Activated gamma-delta T cell treated with anti-CD3 and anti-CD28 coated beads, Interleukin-2, amount 50 U/mL, for 16 hours (primary cell): ENCODE measurements around the gene PPIP5K2.
"Not testable (repeated sequence)": the region's sequence is repeated elsewhere in the genome, so short reads cannot be mapped to it uniquely, and the experiment has no call there.

Experiments used
- DNase-seq: peaks from one replicate; pipeline ENCODE4 v3.0.0-alpha.2; 2020; ENCODE audit warnings: low read depth

Gene PPIP5K2

DNA sequence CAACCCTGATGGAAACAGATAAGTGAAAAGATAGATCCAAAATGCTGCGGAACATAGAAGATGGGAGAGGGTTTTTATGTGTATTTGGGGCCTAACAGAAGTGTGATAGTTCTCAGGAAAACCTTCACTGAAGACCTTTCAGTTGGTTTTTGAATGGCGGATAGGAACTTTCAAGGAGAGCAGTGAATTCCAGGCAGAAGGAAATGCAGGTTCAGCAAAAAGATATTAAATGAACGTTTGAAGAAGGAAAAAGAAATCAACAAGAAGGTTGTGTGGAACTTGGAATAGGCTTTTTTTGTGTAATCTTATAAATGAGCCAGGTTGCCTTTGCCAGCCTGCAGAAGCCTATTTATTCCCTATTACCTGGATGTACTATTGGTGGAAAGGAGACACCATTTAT is 2.1 kb downstream of the PPIP5K2 start:
- no peak for DNase-seq

DNA sequence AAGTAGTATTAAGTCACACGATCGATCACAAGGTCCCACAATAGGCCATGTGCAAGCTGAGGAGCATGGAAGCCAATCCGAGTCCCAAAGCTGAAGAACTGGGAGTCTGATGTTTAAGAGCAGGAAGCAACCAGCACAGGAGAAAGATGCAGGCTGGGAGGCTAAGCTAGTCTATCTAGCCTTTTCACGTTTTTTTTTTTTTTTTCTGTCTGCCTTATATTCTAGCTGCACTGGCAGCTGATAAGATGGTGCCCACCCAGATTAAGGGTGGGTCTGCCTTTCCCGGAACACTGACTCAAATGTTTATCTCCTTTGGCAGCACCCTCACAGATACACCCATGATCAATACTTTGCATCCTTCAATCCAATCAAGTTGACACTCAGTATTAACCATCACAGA is 6.5 kb downstream of the PPIP5K2 start:
- DNase-seq, result no peak

DNA sequence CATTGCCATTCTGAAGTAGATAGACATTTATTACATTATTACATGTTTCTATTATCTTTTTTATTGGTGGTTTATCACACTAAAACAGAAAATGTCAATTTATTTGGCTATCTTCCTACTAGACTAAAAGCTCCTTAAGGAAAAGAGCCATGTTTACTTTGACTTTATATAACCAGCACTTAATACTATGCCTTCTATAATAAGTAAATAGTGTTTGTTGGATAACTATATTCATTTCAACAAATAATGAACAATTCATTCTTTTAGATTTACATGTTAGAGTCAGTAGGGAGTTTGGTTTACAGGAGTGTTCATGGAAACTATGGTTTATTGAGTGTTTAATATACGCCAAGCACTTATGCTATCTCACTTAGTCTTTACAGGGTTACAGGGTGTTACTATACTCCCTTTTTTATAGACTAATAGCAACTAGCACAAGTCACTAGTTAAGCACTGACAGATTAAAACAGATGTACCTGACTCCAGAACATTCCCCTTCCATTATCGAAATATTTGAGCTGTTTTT is 7.3 kb downstream of the PPIP5K2 start:
- no peak for DNase-seq

DNA sequence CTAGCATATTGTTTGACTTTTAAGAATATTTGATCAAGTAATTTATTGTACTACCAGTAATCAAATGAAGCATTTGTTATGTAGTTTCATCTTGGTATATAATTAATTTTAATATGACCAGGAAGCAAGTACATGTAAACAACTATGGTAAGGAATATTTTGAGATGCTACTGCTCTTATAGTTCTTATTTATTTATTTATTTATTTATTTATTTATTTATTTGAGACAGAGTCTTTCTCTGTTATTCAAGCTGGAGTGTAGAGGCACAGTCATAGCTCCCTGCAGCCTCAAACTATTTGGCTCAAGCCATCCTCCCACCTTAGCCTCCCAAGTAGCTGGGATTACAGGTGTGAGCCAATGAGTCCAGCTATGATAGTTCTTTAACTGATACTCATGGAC is 8.1 kb downstream of the PPIP5K2 start:
- no peak for DNase-seq

DNA sequence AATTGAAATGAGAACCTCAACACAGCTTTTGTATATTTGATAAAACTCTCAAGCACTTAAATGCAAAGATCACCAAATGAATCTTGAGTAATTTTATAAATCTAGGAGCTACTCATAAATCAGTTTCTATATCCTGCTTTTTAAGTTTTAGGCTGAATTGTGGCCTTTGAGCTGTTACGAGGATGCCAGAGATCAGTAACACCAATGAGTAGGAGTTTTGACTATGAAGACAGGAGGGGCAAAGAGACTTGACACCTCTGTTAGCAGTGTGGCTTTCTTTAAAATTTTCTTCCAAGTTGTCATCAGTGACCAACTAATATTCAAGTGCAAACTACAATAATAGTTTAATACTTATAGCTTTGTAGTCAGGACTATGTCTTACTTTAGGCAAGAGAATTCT is 12.6 kb downstream of the PPIP5K2 start:
- DNase-seq, result no peak

DNA sequence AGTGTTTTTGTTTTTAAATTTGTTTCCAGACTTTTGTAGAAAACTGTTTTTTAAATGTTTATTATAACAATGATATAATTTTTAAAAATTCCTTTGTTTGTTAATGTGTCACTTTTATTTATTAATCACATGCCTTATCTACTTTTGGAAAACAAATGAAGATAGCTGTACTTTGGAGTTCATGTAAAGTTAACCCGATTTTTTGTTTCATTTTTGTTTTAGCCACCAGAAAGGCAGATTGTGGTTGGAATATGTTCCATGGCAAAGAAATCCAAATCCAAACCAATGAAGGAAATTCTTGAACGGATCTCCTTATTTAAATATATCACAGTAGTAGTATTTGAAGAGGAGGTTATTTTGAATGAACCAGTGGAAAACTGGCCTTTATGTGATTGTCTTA is 13.1 kb downstream of the PPIP5K2 start:
- DNase-seq, result no peak

DNA sequence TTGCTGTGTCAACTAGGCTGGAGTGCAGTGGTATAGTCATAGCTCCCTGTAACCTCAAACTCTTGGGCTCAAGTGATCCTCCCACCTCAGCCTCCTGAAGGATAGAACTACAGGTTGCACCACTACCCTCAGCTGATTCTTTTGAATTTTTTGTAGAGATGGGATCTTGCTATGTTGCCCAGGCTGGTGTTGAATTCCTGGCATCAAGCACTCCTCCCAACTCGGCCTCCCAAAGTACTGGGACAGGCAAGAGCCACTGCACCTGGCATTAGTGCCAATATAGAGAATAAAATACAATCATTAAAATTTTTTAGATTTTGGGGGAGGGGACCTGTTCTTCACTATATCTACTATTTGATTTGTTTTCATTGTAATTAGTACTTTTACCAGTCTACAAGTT is 15.4 kb downstream of the PPIP5K2 start:
- no peak for DNase-seq

DNA sequence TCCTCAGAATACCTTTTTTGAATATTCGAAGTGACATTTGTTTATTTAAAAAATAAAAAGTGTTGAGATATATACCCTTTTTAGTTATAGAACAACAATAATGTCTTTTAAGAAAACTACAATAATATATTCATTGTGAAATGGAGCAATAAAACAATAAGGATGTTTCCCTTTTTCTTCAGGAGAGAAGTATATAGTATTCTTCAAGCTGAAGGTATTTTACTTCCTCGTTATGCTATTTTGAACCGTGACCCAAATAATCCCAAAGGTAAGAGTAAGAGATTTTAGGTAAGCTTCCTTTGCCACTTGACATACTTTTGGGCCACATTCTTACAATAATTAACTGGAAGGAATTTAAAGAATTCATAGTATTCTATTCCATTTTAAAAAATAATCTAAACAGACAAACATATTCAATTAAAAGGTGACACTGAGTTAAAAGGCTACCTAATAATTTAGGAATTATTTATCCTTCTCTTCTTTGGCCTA is 18.1 kb downstream of the PPIP5K2 start:
- no peak for DNase-seq

DNA sequence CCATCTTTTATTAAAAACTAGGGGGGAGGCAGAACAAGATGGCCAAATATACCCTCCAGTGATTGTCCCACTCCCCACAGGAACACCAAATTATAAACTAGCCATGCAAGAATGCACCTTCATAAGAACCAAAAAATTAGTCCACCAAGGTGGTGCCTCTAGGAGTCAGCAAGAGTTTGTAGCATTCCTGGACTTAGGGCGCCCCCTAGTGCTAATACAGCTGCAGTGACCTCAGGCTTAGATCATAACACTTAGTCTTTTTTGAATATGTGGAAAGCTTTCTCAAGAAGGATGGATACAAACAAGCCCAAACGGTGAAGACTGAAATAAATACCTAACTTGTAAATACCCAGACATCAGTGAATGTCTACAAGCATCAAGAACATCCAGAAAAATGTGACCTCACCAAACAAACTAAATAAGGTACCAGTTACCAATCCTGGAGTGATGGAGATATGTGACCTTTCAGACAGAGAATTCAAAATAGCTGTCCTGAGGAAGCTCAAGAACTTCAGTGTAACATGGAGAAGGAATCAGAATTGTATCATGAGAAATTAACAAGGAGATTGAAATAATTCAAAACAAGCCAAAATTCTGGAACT is 19.3 kb downstream of the PPIP5K2 start:
- DNase-seq, result peak; percentile 78

DNA sequence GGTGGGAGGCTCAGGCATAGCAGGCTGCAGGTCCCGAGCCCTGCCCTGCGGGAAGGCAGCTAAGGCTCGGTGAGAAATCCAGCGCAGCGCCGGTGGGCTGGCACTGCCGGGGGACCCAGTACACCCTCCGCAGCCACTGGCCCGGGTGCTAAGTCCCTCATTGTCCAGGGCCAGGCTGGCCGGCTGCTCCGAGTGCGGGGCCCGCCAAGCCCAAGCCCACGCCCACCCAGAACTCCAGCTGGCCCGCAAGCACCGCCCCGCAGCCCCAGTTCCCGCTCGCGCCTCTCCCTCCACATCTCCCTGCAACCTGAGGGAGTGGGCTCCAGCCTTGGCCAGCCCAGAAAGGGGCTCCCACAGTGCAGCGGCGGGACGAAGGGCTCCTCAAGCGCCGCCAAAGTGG is 22.0 kb downstream of the PPIP5K2 start:
- not testable (repeated sequence) for DNase-seq

DNA sequence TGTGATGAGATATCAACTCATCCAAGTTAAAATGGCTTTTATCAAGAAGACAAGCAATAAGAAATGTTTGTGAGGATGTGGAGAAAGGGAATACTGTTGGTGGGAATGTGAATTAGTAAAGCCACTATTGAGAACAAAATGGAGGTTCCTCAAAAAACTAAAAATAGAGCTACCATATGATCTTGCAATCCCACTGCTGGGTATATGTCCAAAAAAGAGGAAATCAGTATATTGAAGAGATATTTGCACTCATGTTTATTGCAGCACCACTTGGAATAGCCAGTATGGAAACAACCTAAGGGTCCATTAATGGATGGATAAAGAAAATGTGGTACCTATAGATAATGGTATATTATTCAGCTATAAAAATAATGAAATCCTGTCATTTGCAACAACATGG is 25.1 kb downstream of the PPIP5K2 start:
- DNase-seq, result no peak

DNA sequence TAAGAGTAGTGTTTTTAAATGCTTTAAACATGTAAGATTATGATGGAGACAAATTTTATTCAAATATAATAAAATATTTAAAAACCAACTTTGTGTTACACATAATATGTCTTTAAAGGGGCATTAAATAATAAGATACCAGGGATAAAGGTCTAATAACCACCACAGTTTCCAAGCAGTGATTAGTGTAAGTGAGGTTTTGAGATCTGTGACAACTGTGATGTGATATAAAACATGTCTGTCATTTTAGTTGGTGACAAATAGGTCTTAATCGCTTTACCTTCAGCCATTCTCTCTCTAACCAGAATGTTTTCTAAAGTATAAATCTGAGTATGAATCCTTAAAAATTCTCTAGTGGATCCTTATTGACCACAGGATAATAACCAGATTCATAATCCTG is 28.1 kb downstream of the PPIP5K2 start:
- DNase-seq, result no peak

DNA sequence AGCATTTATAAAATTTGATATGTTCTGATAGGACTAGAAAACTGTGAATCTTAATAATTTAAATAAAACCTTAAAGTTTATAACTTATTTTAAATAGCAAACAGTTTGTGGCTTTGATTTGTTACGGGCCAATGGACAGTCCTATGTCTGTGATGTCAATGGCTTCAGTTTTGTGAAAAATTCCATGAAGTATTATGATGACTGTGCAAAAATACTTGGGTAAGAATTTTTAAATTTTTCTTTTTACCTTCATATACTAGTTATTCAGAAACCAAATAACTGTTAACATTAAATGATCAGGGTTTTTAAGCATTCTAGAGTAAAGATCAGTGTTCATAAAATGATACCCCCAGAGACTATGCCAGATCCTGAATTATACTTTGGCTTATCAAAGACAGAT is 31.1 kb downstream of the PPIP5K2 start:
- DNase-seq, result no peak

DNA sequence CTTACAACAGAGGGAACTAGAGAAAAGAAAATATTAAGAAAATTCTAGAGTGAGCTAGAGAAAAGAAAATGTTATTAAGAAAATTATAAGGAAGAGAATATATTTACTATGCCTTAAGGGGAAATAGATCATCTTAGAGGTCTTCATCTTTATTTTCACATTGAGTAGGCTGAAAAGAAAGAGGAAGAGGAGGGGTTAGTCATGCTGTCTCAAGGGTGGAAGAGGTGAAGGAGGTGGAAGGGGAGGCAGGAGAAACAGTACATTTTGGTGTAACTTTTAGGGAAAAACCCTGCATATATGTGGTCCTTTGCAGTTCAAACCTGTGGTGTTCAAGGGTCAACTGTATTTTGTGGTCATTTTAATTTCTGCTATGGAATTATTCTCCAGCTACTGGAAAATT is 46.6 kb downstream of the PPIP5K2 start:
- no peak for DNase-seq

DNA sequence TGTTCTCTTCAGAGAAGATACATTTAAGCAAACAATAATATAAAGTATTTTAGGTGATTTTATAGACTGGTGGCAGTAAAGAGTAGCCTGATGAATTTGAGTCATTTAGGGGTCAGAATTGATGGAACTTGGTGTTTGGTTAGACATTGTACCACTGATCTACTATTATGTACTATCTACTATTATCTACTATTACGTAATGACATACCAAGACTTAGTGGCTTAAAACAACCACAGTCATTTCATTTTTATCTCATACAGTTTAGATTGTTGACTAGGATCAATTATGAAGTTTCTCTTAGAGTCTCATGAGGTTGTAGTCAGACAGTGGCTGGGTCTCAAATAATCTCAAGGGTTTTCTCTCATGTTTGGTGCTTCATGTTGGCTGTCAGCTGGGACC is 54.0 kb downstream of the PPIP5K2 start:
- DNase-seq, result no peak

DNA sequence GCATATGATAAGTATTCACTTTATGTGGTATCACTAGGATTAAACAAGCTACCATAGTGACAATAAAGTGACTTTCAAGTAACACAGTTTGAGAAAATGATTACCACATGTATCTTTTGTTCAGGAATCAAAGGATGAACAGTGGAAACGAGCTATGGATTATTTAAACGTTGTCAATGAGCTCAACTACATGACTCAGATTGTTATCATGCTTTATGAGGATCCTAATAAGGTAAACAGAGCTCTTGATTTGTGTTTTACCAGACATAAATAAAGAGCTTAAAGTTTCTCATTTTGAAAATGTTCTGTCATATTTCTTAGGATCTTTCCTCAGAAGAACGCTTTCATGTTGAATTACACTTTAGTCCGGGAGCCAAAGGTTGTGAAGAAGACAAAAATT is 57.4 kb downstream of the PPIP5K2 start:
- no peak for DNase-seq

DNA sequence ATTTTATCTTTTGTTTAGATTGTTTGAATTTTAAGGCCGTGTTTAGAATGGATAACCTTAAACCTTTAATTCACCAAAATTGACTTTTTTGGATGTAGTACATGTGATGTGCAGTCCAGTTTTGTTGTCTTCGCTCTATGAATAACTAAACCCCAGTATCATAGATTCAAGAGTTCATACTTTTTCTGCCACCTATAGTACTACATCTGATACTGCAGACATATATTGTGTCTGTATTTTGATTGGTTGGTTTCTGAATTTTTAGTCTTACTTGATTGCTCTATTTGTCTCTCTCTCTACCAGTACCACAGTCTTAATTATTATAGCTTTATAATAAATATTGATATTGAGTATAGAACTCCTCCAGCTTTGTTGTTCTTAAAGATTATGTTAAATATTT is 58.1 kb downstream of the PPIP5K2 start:
- no peak for DNase-seq

DNA sequence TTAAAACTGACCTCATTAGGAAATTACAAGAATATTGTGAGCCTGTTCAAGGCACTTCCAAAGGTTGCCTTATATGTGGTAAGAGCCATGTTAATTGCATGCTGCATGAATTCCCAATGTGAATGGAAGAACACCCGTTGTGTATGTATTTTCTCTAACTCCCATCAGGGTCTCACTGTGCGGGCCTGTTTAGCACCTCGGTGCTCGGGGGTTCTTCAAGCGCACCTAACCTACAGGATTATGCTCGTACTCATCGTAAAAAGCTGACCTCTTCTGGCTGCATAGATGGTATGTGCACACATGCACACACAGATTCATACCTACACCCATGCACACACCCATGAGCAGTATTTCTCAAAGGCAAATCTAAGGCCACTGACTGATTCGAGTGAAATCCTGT is 66.1 kb downstream of the PPIP5K2 start:
- no peak for DNase-seq

DNA sequence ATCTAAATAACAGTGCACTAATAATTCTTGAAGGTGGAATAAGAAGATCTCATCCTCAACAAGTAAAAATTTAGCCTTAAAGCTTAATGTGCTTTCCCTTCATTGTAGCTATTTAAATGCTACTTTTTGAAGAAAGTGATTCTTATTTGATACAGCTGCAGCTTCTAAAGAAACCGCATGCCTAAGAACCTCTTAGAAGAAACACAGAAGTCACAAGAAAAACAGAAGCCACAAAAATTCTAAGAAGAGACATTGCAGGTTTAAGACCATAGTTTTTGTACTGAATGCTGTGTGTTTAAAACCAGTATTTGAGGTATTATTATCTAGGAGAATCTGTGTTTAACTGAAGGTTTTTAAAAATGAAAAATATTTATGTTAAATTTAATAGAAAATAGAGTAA is 68.3 kb downstream of the PPIP5K2 start:
- DNase-seq, result no peak

DNA sequence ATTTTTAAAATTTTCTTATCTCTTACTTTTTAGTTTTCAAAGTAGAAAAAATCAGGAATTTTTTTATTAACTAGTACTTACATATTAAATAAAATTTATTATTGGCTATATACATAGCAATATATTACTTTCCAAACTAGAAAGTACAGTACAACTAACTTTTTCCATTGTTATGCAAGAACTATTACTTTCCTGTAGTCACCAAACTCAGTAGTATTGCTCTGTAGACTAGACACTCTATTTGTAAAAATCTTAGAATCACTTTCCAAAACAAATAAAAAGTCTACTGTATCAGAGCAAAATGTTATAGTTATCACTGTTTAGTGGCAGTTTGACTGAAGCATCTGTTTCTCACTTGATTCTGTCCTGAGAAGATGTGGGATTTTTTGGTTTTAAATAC is 83.1 kb downstream of the PPIP5K2 start:
- no peak for DNase-seq

DNA sequence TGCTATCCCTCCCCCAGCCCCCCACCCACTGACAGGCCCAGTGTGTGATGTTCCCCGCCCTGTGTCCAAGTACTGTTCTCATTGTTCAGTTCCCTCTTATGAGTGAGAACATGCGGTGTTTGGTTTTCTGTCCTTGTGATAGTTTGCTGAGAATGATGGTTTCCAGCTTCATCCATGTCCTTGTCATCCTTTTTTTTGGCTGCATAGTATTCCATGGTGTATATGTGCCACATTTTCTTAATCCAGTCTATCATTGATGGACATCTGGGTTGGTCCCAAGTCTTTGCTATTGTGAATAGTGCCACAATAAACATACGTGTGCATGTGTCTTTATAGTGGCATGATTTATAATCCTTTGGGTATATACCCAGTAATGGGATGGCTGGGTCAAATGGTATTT is 84.9 kb downstream of the PPIP5K2 start:
- not testable (repeated sequence) for DNase-seq

DNA sequence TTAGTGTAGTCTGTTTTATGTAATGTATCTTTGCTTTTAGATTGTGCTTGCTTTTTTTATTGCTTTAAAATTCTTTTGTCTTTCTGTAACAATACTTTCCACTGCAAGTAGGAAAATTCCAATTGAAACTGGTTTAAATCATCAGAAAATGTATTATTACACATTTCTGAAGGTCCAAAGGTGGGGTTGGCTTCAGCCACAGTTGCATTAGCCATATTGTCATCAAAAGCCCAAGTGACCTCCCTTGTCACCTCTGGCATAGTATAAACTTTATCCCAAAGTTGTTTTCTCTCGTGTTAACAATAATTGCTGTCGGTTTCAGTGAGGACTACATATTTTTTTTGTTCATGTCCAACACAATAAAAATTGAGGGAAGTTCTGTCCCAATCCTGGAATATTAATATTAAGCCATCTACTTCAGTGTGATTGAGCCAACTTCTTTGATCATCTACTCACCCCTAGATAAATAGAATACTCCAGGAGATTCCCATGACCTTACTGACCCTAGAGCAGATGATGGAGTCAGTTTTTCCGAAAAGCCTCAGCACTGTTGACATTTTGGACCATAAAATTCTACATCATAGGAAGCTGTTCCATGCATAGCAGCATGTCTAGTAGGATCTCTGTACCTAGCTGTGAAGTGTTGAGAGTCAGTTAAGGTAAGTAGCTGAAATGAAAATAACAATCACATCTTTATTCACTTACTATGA is 86.0 kb downstream of the PPIP5K2 start:
- no peak for DNase-seq

DNA sequence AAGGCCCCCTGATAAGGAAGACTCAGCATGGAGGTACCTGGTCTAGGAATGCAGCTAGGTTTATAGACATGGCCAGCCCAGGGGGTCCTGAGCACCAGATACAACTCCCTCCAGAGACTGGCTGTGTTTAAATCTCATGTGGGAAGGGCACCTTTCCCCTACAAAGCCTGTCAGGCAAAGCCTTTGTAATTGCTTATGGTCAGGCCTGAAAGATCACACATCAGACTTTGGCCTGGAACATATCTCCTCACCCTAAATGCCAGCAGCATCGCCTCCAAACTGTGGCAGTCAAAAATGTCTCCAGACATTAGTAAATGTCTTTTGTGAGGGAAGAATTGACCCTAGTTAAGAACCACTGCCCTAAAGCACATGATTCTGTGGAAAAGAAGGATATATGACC is 86.9 kb downstream of the PPIP5K2 start:
- DNase-seq, result no peak

DNA sequence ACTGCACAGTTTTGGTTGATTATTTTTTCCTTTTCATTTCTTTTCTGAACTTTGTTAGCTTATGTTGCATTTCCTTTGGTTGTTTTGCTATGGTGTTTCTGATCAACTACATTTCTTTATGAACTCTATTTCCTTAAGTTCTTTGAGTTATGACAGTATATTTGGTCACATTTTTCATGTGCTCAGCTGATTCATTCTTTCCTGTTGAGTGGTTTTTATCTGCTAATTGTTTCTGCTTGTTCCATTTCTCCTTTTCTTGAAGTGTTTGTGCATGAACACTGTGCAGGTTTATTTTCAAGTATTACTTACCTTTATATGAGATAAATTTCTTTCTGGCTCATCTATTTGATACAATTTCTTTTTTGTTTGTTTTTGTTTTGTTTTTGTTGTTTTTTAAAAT is 87.6 kb downstream of the PPIP5K2 start:
- no peak for DNase-seq
